ENCODE data around the gene RFWD3. TPM values are rescaled to one million over a fixed set of nuclear protein-coding genes. Genes with fewer than 3 reads are reported as not detected.

The RFWD3 gene
- total and polyA plus RNA-seq, 2 donors (not counting 1 experiment from before 2014, with no cell fraction given): 12.9 to 15.2 TPM

GRCh38 chr16:74607962-74608356 lies 58.7 kb downstream of the RFWD3 start:
- Histone ChIP-seq H4K20me1 (ENCODE audit: control insufficient read depth, extremely low read depth, insufficient read depth, low read length) (no peaks in the 10 kb centered on the region), H3K9ac (ENCODE audit: insufficient read depth, low read length) (no peak overlapping the region), H3K27me3 (ENCODE audit: control insufficient read depth, insufficient read depth, low read length) (no peaks in the 10 kb centered on the region), H3K4me3 (replicated peaks in 1 of 4; ENCODE audit: control extremely low read depth in 1 of 4, insufficient read depth in 1 of 4, low read depth in 3 of 4, low read length in 4 of 4) (no peak overlapping the region), H3K27ac (ENCODE audit: insufficient read depth, low read length) (peak overlapping the region; percentile 92), H2AFZ (ENCODE audit: low read length) (peak overlapping the region; percentile 96), H3K9me3 (ENCODE audit: control insufficient read depth, insufficient read depth, low read depth, low read length) (no peaks in the 10 kb centered on the region), H3K4me1 (ENCODE audit: control insufficient read depth, extremely low read depth, insufficient read depth, low read length) (peaks cover 6% of the 10 kb centered on the region), H3K4me2 (ENCODE audit: extremely low read depth, insufficient read depth, low read length) (peak overlapping the region; percentile 88), H3K36me3 (ENCODE audit: control insufficient read depth, insufficient read depth, low read length) (no peaks in the 10 kb centered on the region), H3K79me2 (ENCODE audit: control insufficient read depth, insufficient read depth, low read length) (peaks cover 38% of the 10 kb centered on the region)
- no peak for TF ChIP-seq EZH2 (IDR thresholded peaks at IDR 0.05; ENCODE audit: low read length, missing control alignments)
- TF ChIP-seq, protein P1, sequence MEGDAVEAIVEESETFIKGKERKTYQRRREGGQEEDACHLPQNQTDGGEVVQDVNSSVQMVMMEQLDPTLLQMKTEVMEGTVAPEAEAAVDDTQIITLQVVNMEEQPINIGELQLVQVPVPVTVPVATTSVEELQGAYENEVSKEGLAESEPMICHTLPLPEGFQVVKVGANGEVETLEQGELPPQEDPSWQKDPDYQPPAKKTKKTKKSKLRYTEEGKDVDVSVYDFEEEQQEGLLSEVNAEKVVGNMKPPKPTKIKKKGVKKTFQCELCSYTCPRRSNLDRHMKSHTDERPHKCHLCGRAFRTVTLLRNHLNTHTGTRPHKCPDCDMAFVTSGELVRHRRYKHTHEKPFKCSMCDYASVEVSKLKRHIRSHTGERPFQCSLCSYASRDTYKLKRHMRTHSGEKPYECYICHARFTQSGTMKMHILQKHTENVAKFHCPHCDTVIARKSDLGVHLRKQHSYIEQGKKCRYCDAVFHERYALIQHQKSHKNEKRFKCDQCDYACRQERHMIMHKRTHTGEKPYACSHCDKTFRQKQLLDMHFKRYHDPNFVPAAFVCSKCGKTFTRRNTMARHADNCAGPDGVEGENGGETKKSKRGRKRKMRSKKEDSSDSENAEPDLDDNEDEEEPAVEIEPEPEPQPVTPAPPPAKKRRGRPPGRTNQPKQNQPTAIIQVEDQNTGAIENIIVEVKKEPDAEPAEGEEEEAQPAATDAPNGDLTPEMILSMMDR (conservative IDR thresholded peaks at IDR 0.05 in 1 of 2, IDR thresholded peaks at IDR 0.05 in 1 of 2; ENCODE audit: low read depth in 1 of 2, low read length in 2 of 2): no peak
- DNase-seq (ENCODE audit: low read depth in 2 of 2): peak in 1 of 2 donors; percentile 41

DNA sequence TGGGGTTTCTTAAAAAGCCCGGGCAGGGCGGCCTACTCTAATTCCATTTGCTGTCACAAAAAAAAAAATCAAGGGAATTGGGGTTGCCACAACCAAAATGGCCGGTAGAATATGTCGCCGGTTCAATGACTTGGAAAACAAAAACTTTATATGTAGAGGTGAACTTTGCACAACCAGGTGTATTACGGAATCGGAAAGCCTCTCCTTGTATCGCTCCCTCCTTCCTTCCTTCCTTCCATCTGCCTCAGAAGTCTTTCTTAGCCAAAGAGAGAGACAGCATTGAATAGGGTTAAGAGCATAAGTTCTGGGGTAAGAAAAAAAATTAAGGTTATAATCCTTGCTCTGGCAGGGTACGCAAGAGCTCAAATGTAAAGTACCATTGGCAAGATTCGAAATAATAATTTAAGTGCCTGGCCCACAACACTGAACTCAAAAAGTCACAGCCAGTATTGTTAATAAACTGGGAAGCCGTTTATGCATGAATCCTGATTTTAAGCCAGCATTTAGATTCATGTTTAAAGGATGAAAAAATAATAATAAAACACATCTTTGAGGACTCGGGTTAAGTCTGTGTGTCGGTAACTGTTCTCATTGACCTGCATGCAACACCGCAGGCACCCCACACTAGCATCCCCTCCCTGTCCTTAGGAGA lies 59.2 kb downstream of the RFWD3 start:
- H3K9ac ChIP-seq (ENCODE audit: insufficient read depth, low read length): peak overlapping the region; percentile 99
- peak overlapping the region; percentile 69 to 98 (median 94) for H3K4me3 ChIP-seq (replicated peaks in 1 of 4; ENCODE audit: control extremely low read depth in 1 of 4, insufficient read depth in 1 of 4, low read depth in 3 of 4, low read length in 4 of 4)
- peaks cover 43% of the 10 kb centered on the region for H3K79me2 ChIP-seq (ENCODE audit: control insufficient read depth, insufficient read depth, low read length)
- H3K9me3 ChIP-seq (ENCODE audit: control insufficient read depth, insufficient read depth, low read depth, low read length): no peaks in the 10 kb centered on the region
- TF ChIP-seq EZH2 (IDR thresholded peaks at IDR 0.05; ENCODE audit: low read length, missing control alignments): no peak
- TF ChIP-seq, protein P1 (conservative IDR thresholded peaks at IDR 0.05 in 1 of 2, IDR thresholded peaks at IDR 0.05 in 1 of 2; ENCODE audit: low read depth in 1 of 2, low read length in 2 of 2): no peak
- H3K4me2 ChIP-seq (ENCODE audit: extremely low read depth, insufficient read depth, low read length): peak overlapping the region; percentile 88
- no peaks in the 10 kb centered on the region for H4K20me1 ChIP-seq (ENCODE audit: control insufficient read depth, extremely low read depth, insufficient read depth, low read length)
- peaks cover 6% of the 10 kb centered on the region for H3K4me1 ChIP-seq (ENCODE audit: control insufficient read depth, extremely low read depth, insufficient read depth, low read length)
- H3K27me3 ChIP-seq (ENCODE audit: control insufficient read depth, insufficient read depth, low read length): no peaks in the 10 kb centered on the region
- peak overlapping the region; percentile 96 for H2AFZ ChIP-seq (ENCODE audit: low read length)
- peak overlapping the region; percentile 92 for H3K27ac ChIP-seq (ENCODE audit: insufficient read depth, low read length)
- DNase-seq (ENCODE audit: low read depth in 2 of 2): no peak
- no peaks in the 10 kb centered on the region for H3K36me3 ChIP-seq (ENCODE audit: control insufficient read depth, insufficient read depth, low read length)

DNA sequence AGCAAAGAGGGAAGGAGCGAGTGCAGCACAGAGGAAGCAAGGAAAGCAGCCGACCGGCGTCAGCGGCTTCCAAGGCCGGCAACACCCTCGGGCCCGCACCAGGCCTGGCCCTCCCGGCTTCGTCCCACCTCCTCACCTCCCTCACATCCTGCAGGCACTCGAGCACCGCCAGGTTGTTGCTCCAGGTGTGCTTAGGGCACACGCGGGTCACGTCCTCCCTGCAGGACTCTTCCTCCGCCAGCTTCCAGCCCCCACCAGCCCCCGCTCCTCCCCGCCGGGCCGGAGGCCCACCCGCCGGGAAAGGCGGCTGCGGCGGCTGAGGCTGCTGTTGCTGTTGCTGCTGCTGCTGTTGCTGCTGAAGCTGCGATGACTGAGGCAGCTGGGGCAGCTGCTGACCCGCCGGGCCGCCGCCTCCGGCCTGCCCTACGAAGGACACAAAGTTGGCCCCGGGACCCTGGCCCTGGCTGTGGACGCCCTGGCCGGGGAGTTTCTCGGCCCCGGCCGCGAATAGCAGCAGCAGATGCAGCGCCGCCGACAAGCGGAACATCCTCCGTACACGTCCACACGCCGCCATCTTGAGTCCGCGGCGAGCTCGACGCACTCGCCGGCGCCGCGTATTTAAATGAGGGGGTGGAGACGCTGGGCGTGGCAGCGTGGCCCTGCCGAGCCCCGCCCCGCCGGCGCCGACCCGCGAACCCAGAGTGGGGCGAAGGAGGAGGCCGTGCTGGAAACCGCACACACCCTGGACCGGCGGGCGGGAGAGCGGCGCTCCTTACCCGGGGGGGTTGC lies 60.0 kb downstream of the RFWD3 start, which contains the start of gene GLG1:
GLG1 (minus strand) TSS at position 594 of the 789 bp plus-strand sequence; CDS start at position 574, 20 bp downstream.
- Histone ChIP-seq H3K36me3 (ENCODE audit: control insufficient read depth, insufficient read depth, low read length) (no peaks in the 10 kb centered on the region), H2AFZ (ENCODE audit: low read length) (peak within 1 kb of the TSS; percentile 96), H3K9me3 (ENCODE audit: control insufficient read depth, insufficient read depth, low read depth, low read length) (no peaks in the 10 kb centered on the region), H3K27me3 (ENCODE audit: control insufficient read depth, insufficient read depth, low read length) (no peaks in the 10 kb centered on the region), H3K4me3 (replicated peaks in 1 of 4; ENCODE audit: control extremely low read depth in 1 of 4, insufficient read depth in 1 of 4, low read depth in 3 of 4, low read length in 4 of 4) (peak within 1 kb of the TSS; percentile 91 to 98 (median 96)), H3K79me2 (ENCODE audit: control insufficient read depth, insufficient read depth, low read length) (peaks cover 46% of the 10 kb centered on the region), H3K4me1 (ENCODE audit: control insufficient read depth, extremely low read depth, insufficient read depth, low read length) (peaks cover 6% of the 10 kb centered on the region), H3K9ac (ENCODE audit: insufficient read depth, low read length) (peak within 1 kb of the TSS; percentile 99), H3K27ac (ENCODE audit: insufficient read depth, low read length) (peak within 1 kb of the TSS; percentile 92), H4K20me1 (ENCODE audit: control insufficient read depth, extremely low read depth, insufficient read depth, low read length) (no peaks in the 10 kb centered on the region), H3K4me2 (ENCODE audit: extremely low read depth, insufficient read depth, low read length) (peak within 1 kb of the TSS; percentile 92)
- no peak for TF ChIP-seq EZH2 (IDR thresholded peaks at IDR 0.05; ENCODE audit: low read length, missing control alignments)
- TF ChIP-seq, protein P1 (conservative IDR thresholded peaks at IDR 0.05 in 1 of 2, IDR thresholded peaks at IDR 0.05 in 1 of 2; ENCODE audit: low read depth in 1 of 2, low read length in 2 of 2): no peak
- DNase-seq (ENCODE audit: low read depth in 2 of 2): peak; percentile 90 to 91
